Heart left ventricle (tissue), 16 donors: ENCODE measurements around the gene SDHB. TPM values are rescaled to one million over a fixed set of nuclear protein-coding genes. Genes with fewer than 3 reads are reported as not detected.

Experiments used
- ATAC-seq, 4 donors: fragments of 200-7000 bp; cut with Tn5 transposase; one replicate each; pipeline ENCODE4 v1.9.1; 2020 to 2022; ENCODE audit warnings: moderate library complexity in 4 of 4, mild to moderate bottlenecking in 3 of 4, moderate number of reproducible peaks in 1 of 4
- DNase-seq, 5 donors: peaks; one replicate each; pipeline ENCODE4 v3.0.0-alpha.2; 2020
- H3K27ac ChIP-seq, 12 donors: fragments of 200-600 bp; sonication (generic) in 4 of 12; one replicate each; pipeline versions ENCODE4 v1.5.0 to v1.8.0; 2016 to 2022; ENCODE audit warnings: mild to moderate bottlenecking in 2 of 12
- H3K27me3 ChIP-seq, 9 donors: fragments of 200-600 bp; sonication (generic) in 2 of 9; one replicate each; pipeline versions ENCODE4 v1.5.1 to v1.8.0; 2016 to 2022; ENCODE audit warnings: mild to moderate bottlenecking in 3 of 9
- H3K36me3 ChIP-seq, 9 donors: fragments of 200-600 bp; sonication (generic) in 2 of 9; one replicate each; pipeline versions ENCODE4 v1.5.0 to v1.8.0; 2018 to 2022; ENCODE audit warnings: mild to moderate bottlenecking in 2 of 9
- H3K4me1 ChIP-seq, 12 donors: fragments of 200-600 bp; sonication (generic) in 4 of 12; one replicate each; pipeline versions ENCODE4 v1.5.0 to v1.8.0; 2016 to 2022; ENCODE audit warnings: mild to moderate bottlenecking in 3 of 12
- H3K4me3 ChIP-seq, 12 donors: fragments of 200-600 bp; sonication (generic) in 4 of 12; one replicate each; pipeline versions ENCODE4 v1.5.0 to v1.8.0; 2017 to 2022; ENCODE audit warnings: mild to moderate bottlenecking in 9 of 12, moderate library complexity in 4 of 12
- H3K9me3 ChIP-seq, 12 donors: fragments of 200-600 bp; sonication (generic) in 4 of 12; one replicate each; pipeline versions ENCODE4 v1.5.0 to v1.8.0; 2016 to 2022; ENCODE audit warnings: mild to moderate bottlenecking in 1 of 12
- CTCF ChIP-seq, 12 donors: fragments of 200-600 bp; sonication (generic) in 4 of 12; IDR thresholded peaks; one replicate each; pipeline versions ENCODE4 v1.5.0 to v1.8.0; 2018 to 2022; ENCODE audit warnings: antibody characterized with exemption in 12 of 12, mild to moderate bottlenecking in 5 of 12
- POLR2A ChIP-seq, 2 donors: fragments of 450-650 bp; IDR thresholded peaks; one replicate each; pipeline ENCODE4 v1.6.1; 2017; ENCODE audit warnings: antibody characterized with exemption in 2 of 2, mild to moderate bottlenecking in 2 of 2, moderate library complexity in 2 of 2
- WGBS, 4 donors: extraction: QIAGEN DNeasy Blood & Tissue Kit in 2 of 4; methylation state at CpG; one replicate each; pipeline versions ENCODE4 v1.1.5 to v1.1.7; 2013 to 2018; 5-methylcytosine and 5-hydroxymethylcytosine counted together
- intact Hi-C, 10 donors: fragments of 100-400 bp; cut with DNase I; formaldehyde crosslinking; loops; one replicate each; pipeline versions ENCODE4 v1.11.1 to v1.14.2; 2022
- polyA plus RNA-seq, 2 donors: library from polyadenylated mRNA; stranded (reverse); fragments of 200-250 nt; gene quantifications; one replicate each; pipeline ENCODE4 v1.2.3, GENCODE V29; 2013
- total RNA-seq, 9 donors: library from RNA; depleted of rRNA in 2 of 9; stranded (reverse); fragments of >200 nt in 2 of 9; fragmentation: NEBNext Ultra II Directional in 3 of 9; extraction: Animal tissue kit (Norgen Biotek cat#: 25700) in 3 of 9; gene quantifications; one replicate each; pipeline versions ENCODE4 v1.1.0 to v1.2.4, GENCODE V29; 2016 to 2023
- donor health status: ischemic (EF 13 %, LVEDD 7.1; RV severe dilation, severe dysfunction).
- donor health status: healthy with polysubstance abuse.
- donor health status: DM: no; HTN: yes; CAD: no.
- donor health status: DM: no; HTN: no; CAD: no.
- donor health status: ischemic (EF 25% LVEDD 6.9; RV normal size, moderate dysfunction).
- donor health status: ischemic (EF 25% LVEDD 5.7; RV mildly dilated, moderate dysfunction).
- donor health status: healthy.
- donor health status: DM: yes; HTN: yes; CAD: no.
- donor health status: ischemic (EF 35%, LVEDD 5.7; RV mildly dilated, moderate dysfunction).
- donor health status: nonischemic (EF 11% LVEDD 7.7; RV severe dilation, severe dysfunction).
- donor health status: DM: yes; HTN: yes; CAD: no.
- donor health status: PGD.
- donor health status: ischemic (EF 29% LVEDD 5.4; RV normal size, mild dysfunction).
- donor health status: nonischemic (EF 23%, LVEDD 6.1; RV moderate dilation, normal function).

Gene SDHB
- total and polyA plus RNA-seq, 11 donors = 174 to 617 (median 341) TPM

- Histone ChIP-seq H3K9me3 (no peaks in the 10 kb centered on the region), H3K27ac (no peak overlapping the region), H3K4me3 (no peak overlapping the region), H3K27me3 (no peaks in the 10 kb centered on the region), H3K4me1 (peaks cover 0 to 30% (median 0%) of the 10 kb centered on the region in 12 donors), H3K36me3 (peaks cover 0 to 100% (median 99%) of the 10 kb centered on the region in 9 donors)
- ATAC-seq (no peak), DNase-seq (no peak)
- WGBS, 4 donors = 55 to 70% (median 60%) methylated on average over 4 of the region's 4 CpGs
- intact Hi-C loops = no loop called here
- no peak for TF ChIP-seq POLR2A (IDR thresholded peaks at IDR 0.05)
- TF ChIP-seq CTCF (IDR thresholded peaks at IDR 0.05) = no peak
Measured at GRCh38 chr1:17023102-17023501, 30.7 kb downstream of the SDHB start.

- Histone ChIP-seq H3K36me3 (peaks cover 0 to 99% (median 93%) of the 10 kb centered on the region in 9 donors), H3K4me1 (peaks cover 0 to 19% (median 0%) of the 10 kb centered on the region in 12 donors), H3K27me3 (no peaks in the 10 kb centered on the region), H3K9me3 (no peaks in the 10 kb centered on the region), H3K27ac (no peak overlapping the region), H3K4me3 (no peak overlapping the region)
- no peak for ATAC-seq
- intact Hi-C loops = no loop called here
- TF ChIP-seq CTCF (IDR thresholded peaks at IDR 0.05) = no peak
- WGBS, 4 donors = 84 to 92% (median 86%) methylated on average over 10 of the region's 10 CpGs
- no peak for DNase-seq
Measured at GRCh38 chr1:17021896-17022295, 31.9 kb downstream of the SDHB start.

GRCh38 chr1:17020502-17020901, 33.3 kb downstream of the SDHB start:
- no peak overlapping the region for H3K27ac ChIP-seq
- H3K4me3 ChIP-seq = no peak overlapping the region
- no peak for DNase-seq
- H3K4me1 ChIP-seq = peaks cover 0 to 18% (median 0%) of the 10 kb centered on the region in 12 donors
- no peaks in the 10 kb centered on the region for H3K27me3 ChIP-seq
- H3K36me3 ChIP-seq = peaks cover 0 to 85% (median 80%) of the 10 kb centered on the region in 9 donors
- WGBS, 4 donors = 96 to 100% (median 100%) methylated on average over 2 of the region's 2 CpGs
- intact Hi-C loops = no loop called here
- H3K9me3 ChIP-seq = no peaks in the 10 kb centered on the region
- TF ChIP-seq CTCF (IDR thresholded peaks at IDR 0.05) (no peak), POLR2A (IDR thresholded peaks at IDR 0.05) (no peak)
- ATAC-seq = no peak

- ATAC-seq (no peak), DNase-seq (no peak)
- H3K27me3 ChIP-seq = no peaks in the 10 kb centered on the region
- intact Hi-C loops = loop anchor here in 1 of 10 donors (10.0 kb wide), 1 partner anchor 54 kb away; no protein-coding TSS in a partner anchor
- TF ChIP-seq CTCF (IDR thresholded peaks at IDR 0.05) (no peak), POLR2A (IDR thresholded peaks at IDR 0.05) (no peak)
- H3K4me3 ChIP-seq = no peak overlapping the region
- peaks cover 0 to 69% (median 64%) of the 10 kb centered on the region in 9 donors for H3K36me3 ChIP-seq
- 21 to 34% (median 29%) methylated on average over 1 of the region's 1 CpG for WGBS, 4 donors
- peak overlapping the region in 1 of 12 donors; percentile 37 for H3K27ac ChIP-seq
- H3K9me3 ChIP-seq = no peaks in the 10 kb centered on the region
- peaks cover 0 to 22% (median 0%) of the 10 kb centered on the region in 12 donors for H3K4me1 ChIP-seq
Measured at GRCh38 chr1:17018849-17019248, 35.0 kb downstream of the SDHB start.
